Activated naive CD8-positive, alpha-beta T cell treated with anti-CD3 and anti-CD28 coated beads, Interleukin-2, amount 50 U/mL, for 16 hours (primary cell): ENCODE results near the gene PTPRO.

ENCODE experiments used
- DNase-seq: peaks from one replicate; pipeline ENCODE4 v3.0.0-alpha.2; 2020; ENCODE audit warnings: low read depth, low spot score

PTPRO gene

DNA sequence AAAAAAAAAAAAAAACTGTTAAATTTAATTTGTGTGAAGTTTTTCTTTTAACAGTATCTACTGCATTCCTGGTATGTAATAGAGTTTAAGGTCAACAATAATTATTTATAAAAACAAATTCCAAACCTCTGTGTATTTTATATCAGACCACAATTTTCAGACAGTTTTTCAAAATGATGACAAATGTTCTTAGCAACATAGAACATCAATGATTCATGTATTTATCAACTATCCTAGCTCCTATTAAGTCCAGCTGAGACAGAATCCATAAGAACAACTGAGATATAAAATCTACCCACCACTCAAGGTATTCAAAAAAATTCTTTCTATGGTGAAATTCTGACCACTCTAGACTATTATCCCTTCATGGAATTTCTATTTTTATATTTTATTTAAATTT lies 322.4 kb downstream of the PTPRO start:
- DNase-seq, result no peak

DNA sequence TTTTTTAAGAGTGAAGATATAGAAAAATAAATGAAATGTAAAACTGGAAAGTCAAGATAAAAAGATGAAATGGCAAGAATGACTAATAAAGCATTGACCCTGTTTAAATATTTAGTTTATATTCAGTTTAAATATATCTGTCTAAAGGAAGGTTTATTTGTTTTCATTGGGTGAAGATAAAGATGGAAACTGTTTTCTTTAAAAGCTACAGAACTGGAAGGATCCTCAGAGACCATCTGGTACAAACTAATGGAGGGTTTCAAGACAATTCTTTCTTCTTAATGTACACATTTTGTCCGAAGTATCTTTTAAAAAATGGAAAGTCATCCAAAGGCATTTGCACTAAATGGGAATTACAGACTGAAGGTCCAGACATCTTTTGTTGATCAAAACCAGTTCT lies 324.3 kb downstream of the PTPRO start:
- DNase-seq, result no peak
